ENCODE measurements around the gene TRAPPC8.
"Not testable (repeated sequence)": the region's sequence is repeated elsewhere in the genome, so short reads cannot be mapped to it uniquely, and the experiment has no call there.

The TRAPPC8 gene

DNA sequence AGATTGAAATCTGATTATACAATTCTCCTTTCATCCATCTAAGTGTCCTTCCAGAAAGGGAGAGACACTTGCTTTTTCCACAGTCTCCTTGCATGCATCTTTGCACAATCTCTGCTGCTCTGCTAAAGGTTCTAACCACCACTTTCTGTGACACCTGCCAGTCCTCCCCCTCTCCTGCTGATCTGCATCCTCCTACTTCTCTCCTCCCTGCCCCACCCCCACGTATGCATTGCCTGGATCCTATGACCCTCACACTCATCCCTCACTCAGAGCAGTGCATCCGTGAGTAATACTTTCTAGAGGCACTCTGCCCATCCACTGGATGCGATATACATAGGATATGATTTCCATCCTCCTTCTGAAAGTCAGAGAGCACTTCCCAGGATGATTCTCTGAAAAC is 27.7 kb upstream of the TRAPPC8 start:
- H3K4me3 ChIP-seq (ENCODE audit: low read depth, low read length) = no peak overlapping the region
- H3K27me3 ChIP-seq (ENCODE audit: control insufficient read depth, insufficient read depth, low read length) = no peaks in the 10 kb centered on the region
- peaks cover 6% of the 10 kb centered on the region; the same call in 1 of the 2 replicates for H3K4me1 ChIP-seq (ENCODE audit: control insufficient read depth, insufficient read depth, low read length)
- H3K27ac ChIP-seq (ENCODE audit: low read depth, low read length) = no peak overlapping the region
- H3K9ac ChIP-seq (ENCODE audit: low read depth, low read length) = no peak overlapping the region
- no peaks in the 10 kb centered on the region for H3K36me3 ChIP-seq (ENCODE audit: control insufficient read depth, insufficient read depth, low read length)
- H3K9me3 ChIP-seq (ENCODE audit: control insufficient read depth, insufficient read depth, low read length) = peaks cover 25% of the 10 kb centered on the region

GRCh38 chr18:31965316-31965970 is 22.5 kb upstream of the TRAPPC8 start:
- Histone ChIP-seq H3K9ac (ENCODE audit: low read depth, low read length) (no peak overlapping the region), H3K27ac (ENCODE audit: low read depth, low read length) (no peak overlapping the region), H3K36me3 (ENCODE audit: control insufficient read depth, insufficient read depth, low read length) (no peaks in the 10 kb centered on the region), H3K9me3 (ENCODE audit: control insufficient read depth, insufficient read depth, low read length) (no peaks in the 10 kb centered on the region), H3K4me1 (ENCODE audit: control insufficient read depth, insufficient read depth, low read length) (peaks cover 2% of the 10 kb centered on the region; the same call in 1 of the 2 replicates), H3K27me3 (ENCODE audit: control insufficient read depth, insufficient read depth, low read length) (no peaks in the 10 kb centered on the region), H3K4me3 (ENCODE audit: low read depth, low read length) (no peak overlapping the region)

DNA sequence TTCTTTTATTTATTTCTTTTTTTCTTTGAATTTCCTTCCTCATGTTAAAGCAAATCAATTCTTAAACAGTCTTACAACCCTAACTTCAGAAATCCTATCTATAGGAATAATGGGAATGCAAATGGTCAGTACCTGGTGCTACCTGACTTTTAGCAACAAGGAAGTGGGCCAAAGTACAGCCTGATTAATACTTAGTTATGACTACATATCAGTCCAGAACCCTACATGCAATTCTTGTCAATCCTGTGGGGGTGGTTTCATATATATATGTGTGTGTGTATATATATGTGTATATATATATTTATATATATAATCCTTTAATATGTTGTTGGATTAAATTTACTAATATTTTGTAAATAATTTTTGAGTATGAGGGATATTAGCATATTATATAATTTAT is 14.8 kb upstream of the TRAPPC8 start:
- no peak overlapping the region for H3K27ac ChIP-seq (ENCODE audit: low read depth, low read length)
- H3K9ac ChIP-seq (ENCODE audit: low read depth, low read length) = no peak overlapping the region
- H3K27me3 ChIP-seq (ENCODE audit: control insufficient read depth, insufficient read depth, low read length) = no peaks in the 10 kb centered on the region
- no peaks in the 10 kb centered on the region for H3K36me3 ChIP-seq (ENCODE audit: control insufficient read depth, insufficient read depth, low read length)
- H3K4me3 ChIP-seq (ENCODE audit: low read depth, low read length) = no peak overlapping the region
- no peaks in the 10 kb centered on the region; the same call in 1 of the 2 replicates for H3K9me3 ChIP-seq (ENCODE audit: control insufficient read depth, insufficient read depth, low read length)
- H3K4me1 ChIP-seq (ENCODE audit: control insufficient read depth, insufficient read depth, low read length) = 0 out of 2 replicates have a peak, but pooled peaks cover 2% of the 10 kb centered on the region

- Histone ChIP-seq H3K4me3 (ENCODE audit: low read depth, low read length) (no peak overlapping the region), H3K4me1 (ENCODE audit: control insufficient read depth, insufficient read depth, low read length) (peaks cover 13% of the 10 kb centered on the region), H3K27ac (ENCODE audit: low read depth, low read length) (no peak overlapping the region), H3K27me3 (ENCODE audit: control insufficient read depth, insufficient read depth, low read length) (no peaks in the 10 kb centered on the region), H3K9me3 (ENCODE audit: control insufficient read depth, insufficient read depth, low read length) (no peaks in the 10 kb centered on the region; the same call in 1 of the 2 replicates), H3K9ac (ENCODE audit: low read depth, low read length) (no peak overlapping the region), H3K36me3 (ENCODE audit: control insufficient read depth, insufficient read depth, low read length) (no peaks in the 10 kb centered on the region)
These were observed 11.4 kb upstream of the TRAPPC8 start for GRCh38 chr18:31954349-31954748.

DNA sequence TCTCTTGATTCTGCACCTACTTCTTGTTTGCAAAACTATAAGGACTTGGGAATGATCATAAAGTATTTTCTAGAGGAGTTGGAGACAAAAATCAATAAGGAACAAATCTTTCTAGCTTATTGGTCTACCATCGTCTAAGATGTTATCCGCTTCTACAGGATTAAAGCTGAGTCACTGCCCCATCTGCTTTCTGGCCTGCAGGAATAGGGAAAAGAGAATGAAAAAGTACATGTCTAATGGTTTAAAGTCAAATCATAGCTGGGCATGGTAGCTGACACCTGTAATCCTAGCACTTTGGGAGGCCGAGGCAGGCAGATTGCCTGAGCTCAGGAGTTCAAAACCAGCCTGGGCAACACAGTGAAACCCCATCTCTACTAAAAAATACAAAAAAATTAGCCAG is 10.8 kb upstream of the TRAPPC8 start:
- not testable (repeated sequence) for H3K27me3 ChIP-seq (ENCODE audit: control insufficient read depth, insufficient read depth, low read length)

GRCh38 chr18:31952223-31952622 is 9.3 kb upstream of the TRAPPC8 start:
- H3K36me3 ChIP-seq (ENCODE audit: control insufficient read depth, insufficient read depth, low read length) = no peaks in the 10 kb centered on the region
- H3K4me1 ChIP-seq (ENCODE audit: control insufficient read depth, insufficient read depth, low read length) = peaks cover 13% of the 10 kb centered on the region
- H3K27ac ChIP-seq (ENCODE audit: low read depth, low read length) = no peak overlapping the region
- H3K9me3 ChIP-seq (ENCODE audit: control insufficient read depth, insufficient read depth, low read length) = 0 out of 2 replicates have a peak, but pooled peaks cover 7% of the 10 kb centered on the region
- H3K9ac ChIP-seq (ENCODE audit: low read depth, low read length) = no peak overlapping the region
- H3K4me3 ChIP-seq (ENCODE audit: low read depth, low read length) = no peak overlapping the region
- H3K27me3 ChIP-seq (ENCODE audit: control insufficient read depth, insufficient read depth, low read length) = no peaks in the 10 kb centered on the region

More for the DNA sequence above, 10.8 kb upstream of the TRAPPC8 start:
- H3K4me1 ChIP-seq (ENCODE audit: control insufficient read depth, insufficient read depth, low read length) = peaks cover 13% of the 10 kb centered on the region
- H3K9ac ChIP-seq (ENCODE audit: low read depth, low read length); H3K4me3 ChIP-seq (ENCODE audit: low read depth, low read length); H3K27ac ChIP-seq (ENCODE audit: low read depth, low read length); H3K36me3 ChIP-seq (ENCODE audit: control insufficient read depth, insufficient read depth, low read length); H3K9me3 ChIP-seq (ENCODE audit: control insufficient read depth, insufficient read depth, low read length): not testable (repeated sequence)

DNA sequence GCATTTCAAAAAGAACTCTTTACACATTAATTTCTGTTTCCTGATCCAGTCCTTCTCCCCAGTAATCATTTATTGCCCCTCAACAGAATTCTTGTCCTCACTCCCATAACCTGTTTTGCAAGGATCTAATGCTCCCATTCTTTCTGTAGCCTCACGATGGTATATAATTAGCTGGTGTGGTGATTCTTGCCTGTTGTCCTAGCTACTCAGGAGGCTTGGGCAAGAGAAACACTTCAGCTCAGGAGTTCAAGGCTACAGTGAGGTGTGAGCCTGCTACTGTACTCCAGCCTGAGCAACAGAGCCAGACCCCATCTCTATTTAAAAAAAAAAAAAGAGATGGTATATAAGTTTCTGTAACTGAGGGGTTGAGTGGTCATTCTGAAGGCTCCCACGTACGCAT is 7.7 kb upstream of the TRAPPC8 start:
- Histone ChIP-seq H3K4me1 (ENCODE audit: control insufficient read depth, insufficient read depth, low read length) (peaks cover 15% of the 10 kb centered on the region), H3K4me3 (ENCODE audit: low read depth, low read length) (no peak overlapping the region), H3K27ac (ENCODE audit: low read depth, low read length) (peak overlapping the region; percentile 72), H3K27me3 (ENCODE audit: control insufficient read depth, insufficient read depth, low read length) (no peaks in the 10 kb centered on the region), H3K36me3 (ENCODE audit: control insufficient read depth, insufficient read depth, low read length) (no peaks in the 10 kb centered on the region), H3K9me3 (ENCODE audit: control insufficient read depth, insufficient read depth, low read length) (0 out of 2 replicates have a peak, but pooled peaks cover 7% of the 10 kb centered on the region), H3K9ac (ENCODE audit: low read depth, low read length) (peak overlapping the region; percentile 3; the same call in 1 of the 2 replicates)

DNA sequence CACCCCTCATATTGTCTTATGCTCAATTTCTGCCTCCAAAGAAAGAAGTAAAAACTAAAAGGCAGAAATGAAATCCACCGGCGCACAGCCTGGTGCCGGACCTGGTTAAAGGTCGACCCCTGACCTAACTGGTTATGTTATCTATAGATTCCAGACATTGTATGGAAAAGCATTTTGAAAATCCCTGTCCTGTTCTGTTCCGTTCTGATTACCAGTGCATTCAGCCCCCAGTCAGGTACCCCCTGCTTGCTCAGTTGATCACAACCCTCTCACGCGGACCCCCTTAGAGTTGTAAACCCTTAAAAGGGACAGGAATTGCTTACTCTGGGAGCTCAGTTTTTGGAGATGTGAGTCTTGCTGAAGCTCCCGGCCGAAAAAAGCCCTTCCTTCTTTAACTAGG is 5.4 kb upstream of the TRAPPC8 start:
- not testable (repeated sequence) for H3K9me3 ChIP-seq (ENCODE audit: control insufficient read depth, insufficient read depth, low read length); H3K27me3 ChIP-seq (ENCODE audit: control insufficient read depth, insufficient read depth, low read length); H3K36me3 ChIP-seq (ENCODE audit: control insufficient read depth, insufficient read depth, low read length); H3K4me3 ChIP-seq (ENCODE audit: low read depth, low read length); H3K27ac ChIP-seq (ENCODE audit: low read depth, low read length); H3K9ac ChIP-seq (ENCODE audit: low read depth, low read length)
- H3K4me1 ChIP-seq (ENCODE audit: control insufficient read depth, insufficient read depth, low read length) = peaks cover 25% of the 10 kb centered on the region

DNA sequence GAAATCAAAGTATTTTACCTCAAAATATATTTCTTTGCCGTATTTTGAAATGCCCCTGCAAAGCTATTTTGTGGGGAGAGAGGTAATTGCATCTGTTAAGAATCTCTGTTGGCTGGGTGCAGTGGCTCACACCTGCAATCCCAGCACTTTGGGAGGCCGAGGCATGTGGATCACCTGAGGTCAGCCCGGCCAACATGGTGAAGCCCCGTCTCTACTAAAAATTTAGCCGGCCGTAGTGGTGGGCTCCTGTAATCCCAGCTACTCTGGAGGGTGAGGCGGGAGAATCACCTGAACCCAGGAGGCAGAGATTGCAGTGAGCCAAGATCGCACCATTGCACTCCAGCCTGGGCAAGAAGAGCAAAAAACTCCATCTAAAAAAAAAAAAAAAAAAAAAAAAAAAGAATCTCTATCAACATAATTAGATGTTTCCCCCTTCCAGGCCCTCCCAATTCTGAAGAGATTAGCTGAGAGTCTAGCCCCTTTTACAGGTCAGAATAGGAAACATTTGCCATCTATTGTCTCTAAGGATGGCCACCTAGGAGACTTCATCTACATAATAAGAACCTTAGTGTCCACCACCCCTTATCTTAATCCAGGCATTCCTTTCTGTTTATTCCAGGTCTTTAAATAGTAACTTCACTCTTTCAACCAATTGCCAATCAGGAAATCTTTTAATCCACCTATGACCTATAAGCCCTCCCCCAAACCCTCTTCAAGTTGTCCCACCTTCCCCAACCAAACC is 3.5 kb upstream of the TRAPPC8 start:
- Histone ChIP-seq H3K36me3 (ENCODE audit: control insufficient read depth, insufficient read depth, low read length) (no peaks in the 10 kb centered on the region), H3K27me3 (ENCODE audit: control insufficient read depth, insufficient read depth, low read length) (no peaks in the 10 kb centered on the region), H3K4me1 (ENCODE audit: control insufficient read depth, insufficient read depth, low read length) (peaks cover 29% of the 10 kb centered on the region), H3K9me3 (ENCODE audit: control insufficient read depth, insufficient read depth, low read length) (0 out of 2 replicates have a peak, but pooled peaks cover 7% of the 10 kb centered on the region), H3K4me3 (ENCODE audit: low read depth, low read length) (no peak overlapping the region), H3K9ac (ENCODE audit: low read depth, low read length) (0 out of 2 replicates have a peak overlapping the region, but pooled peaks have one; percentile 12), H3K27ac (ENCODE audit: low read depth, low read length) (peak overlapping the region; percentile 94)

DNA sequence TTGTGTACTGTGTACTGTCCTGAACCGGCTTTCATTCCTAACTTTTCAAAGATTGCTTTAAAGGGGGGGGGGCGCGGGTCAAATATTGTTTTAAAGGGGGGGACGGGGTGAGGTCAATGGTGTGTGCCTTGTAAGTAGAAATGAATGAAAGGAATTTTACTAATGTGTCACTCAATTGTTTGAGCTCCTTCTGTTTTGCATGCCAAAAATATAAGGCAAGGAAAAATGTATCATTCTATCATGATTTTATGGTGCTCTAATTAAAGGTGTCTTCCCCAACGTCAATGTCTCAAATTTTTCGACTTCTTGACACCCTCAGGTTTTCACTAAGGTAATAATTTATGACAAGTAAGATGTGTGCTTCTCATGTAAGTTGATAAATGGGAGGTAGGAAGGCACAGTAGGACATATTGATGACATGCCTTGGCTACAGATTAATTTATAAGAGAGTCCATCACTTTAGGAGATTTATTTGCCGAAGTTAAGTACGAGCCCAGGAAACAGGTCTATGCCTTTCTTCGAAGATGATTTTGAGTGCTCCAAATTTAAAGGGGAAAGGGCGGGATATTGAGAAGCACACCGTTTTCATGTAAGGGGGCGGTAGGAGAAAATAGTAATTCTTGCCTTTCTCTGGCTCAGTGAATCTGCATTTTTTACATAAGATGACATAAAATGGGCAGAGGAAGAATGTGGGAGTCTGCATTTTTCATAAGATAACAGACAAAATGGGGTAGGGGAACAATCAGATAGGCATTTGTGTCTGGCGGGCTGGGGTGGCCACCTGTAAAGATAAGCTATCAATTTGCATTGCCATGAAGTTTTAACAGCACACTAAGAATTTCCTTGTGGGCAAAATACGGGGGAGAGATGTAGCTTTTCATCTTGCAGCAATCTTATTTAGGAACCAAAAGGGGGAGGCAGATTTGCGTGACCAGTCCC is 1.2 kb upstream of the TRAPPC8 start:
- Histone ChIP-seq H3K36me3 (ENCODE audit: control insufficient read depth, insufficient read depth, low read length) (peaks cover 3% of the 10 kb centered on the region), H3K9ac (ENCODE audit: low read depth, low read length) (peak overlapping the region; percentile 65), H3K27me3 (ENCODE audit: control insufficient read depth, insufficient read depth, low read length) (no peaks in the 10 kb centered on the region), H3K27ac (ENCODE audit: low read depth, low read length) (peak overlapping the region; percentile 95), H3K9me3 (ENCODE audit: control insufficient read depth, insufficient read depth, low read length) (0 out of 2 replicates have a peak, but pooled peaks cover 7% of the 10 kb centered on the region), H3K4me1 (ENCODE audit: control insufficient read depth, insufficient read depth, low read length) (peaks cover 20% of the 10 kb centered on the region), H3K4me3 (ENCODE audit: low read depth, low read length) (peak overlapping the region; percentile 97)
